ENCODE data around the gene ZC3H10.

DNA sequence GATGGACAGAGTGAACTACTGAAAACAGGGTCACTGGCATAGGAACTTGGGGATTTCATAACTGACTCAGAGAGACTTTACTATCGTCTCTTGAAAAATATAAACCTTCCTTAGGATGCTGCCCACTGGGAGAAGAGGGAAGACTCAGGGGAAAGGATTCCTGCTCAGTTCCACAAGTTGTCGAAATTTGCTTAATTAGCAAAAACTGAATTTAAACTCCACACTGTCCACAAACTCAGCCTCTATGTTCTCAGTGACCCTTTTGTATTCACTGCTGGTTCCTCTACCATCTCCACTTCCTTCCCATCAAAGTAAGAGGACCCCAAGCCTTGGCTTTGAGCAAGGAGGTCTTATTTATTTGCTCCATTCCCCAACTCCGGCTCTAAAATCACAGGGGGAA, 27.2 kb downstream of the ZC3H10 start:
- TF ChIP-seq EZH2 (IDR thresholded peaks at IDR 0.05; ENCODE audit: borderline replicate concordance, insufficient read depth, low read length, poor library complexity, severe bottlenecking) (no peak), POLR2AphosphoS5 (IDR thresholded peaks at IDR 0.05) (no peak), RAD21 (conservative IDR thresholded peaks at IDR 0.05) (no peak), CTCF (IDR thresholded peaks at IDR 0.05; ENCODE audit: poor library complexity, severe bottlenecking) (no peak), TAF1 (IDR thresholded peaks at IDR 0.05; ENCODE audit: low read depth) (no peak)
- TF ChIP-seq, protein P1, sequence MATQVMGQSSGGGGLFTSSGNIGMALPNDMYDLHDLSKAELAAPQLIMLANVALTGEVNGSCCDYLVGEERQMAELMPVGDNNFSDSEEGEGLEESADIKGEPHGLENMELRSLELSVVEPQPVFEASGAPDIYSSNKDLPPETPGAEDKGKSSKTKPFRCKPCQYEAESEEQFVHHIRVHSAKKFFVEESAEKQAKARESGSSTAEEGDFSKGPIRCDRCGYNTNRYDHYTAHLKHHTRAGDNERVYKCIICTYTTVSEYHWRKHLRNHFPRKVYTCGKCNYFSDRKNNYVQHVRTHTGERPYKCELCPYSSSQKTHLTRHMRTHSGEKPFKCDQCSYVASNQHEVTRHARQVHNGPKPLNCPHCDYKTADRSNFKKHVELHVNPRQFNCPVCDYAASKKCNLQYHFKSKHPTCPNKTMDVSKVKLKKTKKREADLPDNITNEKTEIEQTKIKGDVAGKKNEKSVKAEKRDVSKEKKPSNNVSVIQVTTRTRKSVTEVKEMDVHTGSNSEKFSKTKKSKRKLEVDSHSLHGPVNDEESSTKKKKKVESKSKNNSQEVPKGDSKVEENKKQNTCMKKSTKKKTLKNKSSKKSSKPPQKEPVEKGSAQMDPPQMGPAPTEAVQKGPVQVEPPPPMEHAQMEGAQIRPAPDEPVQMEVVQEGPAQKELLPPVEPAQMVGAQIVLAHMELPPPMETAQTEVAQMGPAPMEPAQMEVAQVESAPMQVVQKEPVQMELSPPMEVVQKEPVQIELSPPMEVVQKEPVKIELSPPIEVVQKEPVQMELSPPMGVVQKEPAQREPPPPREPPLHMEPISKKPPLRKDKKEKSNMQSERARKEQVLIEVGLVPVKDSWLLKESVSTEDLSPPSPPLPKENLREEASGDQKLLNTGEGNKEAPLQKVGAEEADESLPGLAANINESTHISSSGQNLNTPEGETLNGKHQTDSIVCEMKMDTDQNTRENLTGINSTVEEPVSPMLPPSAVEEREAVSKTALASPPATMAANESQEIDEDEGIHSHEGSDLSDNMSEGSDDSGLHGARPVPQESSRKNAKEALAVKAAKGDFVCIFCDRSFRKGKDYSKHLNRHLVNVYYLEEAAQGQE (IDR thresholded peaks at IDR 0.05; ENCODE audit: borderline replicate concordance) = no peak

Measured in neural cell (in vitro differentiated cells).